ENCODE results near the gene MYO15A. TPM values are rescaled to one million over a fixed set of nuclear protein-coding genes. Genes with fewer than 3 reads are reported as not detected.
A peak's percentile ranks its signal among the peaks of the same experiment; 100 is the strongest.
"Not testable (repeated sequence)": the region's sequence is repeated elsewhere in the genome, so short reads cannot be mapped to it uniquely, and the experiment has no call there.

MYO15A gene
- total and polyA plus RNA-seq, 5 experiments from 2014 or later, result 0.13 to 2.0 (median 0.46) TPM

- peaks cover 43 to 91% (median 69%) of the 10 kb centered on the region in 4 donors for H3K4me1 Mint-ChIP-seq
- H3K9me3 Mint-ChIP-seq, result no peaks in the 10 kb centered on the region
- H3K36me3 Mint-ChIP-seq, result peaks cover 0 to 85% (median 6%) of the 10 kb centered on the region in 3 donors
- H3K27me3 Mint-ChIP-seq, result no peaks in the 10 kb centered on the region
- no peak for ATAC-seq
- POLR2A ChIA-PET, result interaction anchor here (0.6 to 1.7 kb wide), 2 partner anchors 16 to 168 kb away, joined by 5 to 7 read pairs; partner anchors contain the start of gene ALKBH5
- H3K27ac Mint-ChIP-seq, result peak overlapping the region in 7 of 10 donors; percentile 2 to 84 (median 74)
- DNase-seq, result no peak
- peak overlapping the region in 2 of 10 donors; percentile 34 to 50 for H3K4me3 Mint-ChIP-seq
Measured at GRCh38 chr17:18198530-18198929, 90.0 kb downstream of the MYO15A start.

DNA sequence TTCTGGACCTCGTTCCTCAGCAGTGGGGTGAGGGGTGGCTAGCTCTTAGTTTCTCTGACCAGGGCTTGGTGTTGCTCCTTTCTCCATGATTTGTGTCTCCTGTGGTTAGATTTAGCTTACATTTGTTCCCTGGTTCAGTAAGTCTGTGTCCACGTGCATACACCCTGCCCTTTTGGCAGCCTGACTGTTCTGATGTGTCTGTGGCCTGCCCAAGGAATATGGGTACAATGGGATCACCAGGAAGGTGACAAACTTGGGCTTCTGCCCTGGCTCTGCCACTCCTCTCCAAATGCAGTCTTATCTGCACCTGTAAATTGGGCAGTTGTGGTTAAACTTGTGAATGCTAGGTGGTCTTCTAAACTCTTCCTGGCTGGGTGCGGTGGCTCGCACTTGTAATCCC lies 92.6 kb downstream of the MYO15A start:
- Mint-ChIP-seq H3K27ac (peak overlapping the region in 4 of 10 donors; percentile 21 to 74 (median 69)), H3K4me3 (peak overlapping the region in 1 of 10 donors; percentile 14), H3K27me3 (no peaks in the 10 kb centered on the region), H3K9me3 (no peaks in the 10 kb centered on the region), H3K36me3 (peaks cover 0 to 84% (median 6%) of the 10 kb centered on the region in 3 donors), H3K4me1 (peaks cover 33 to 75% (median 49%) of the 10 kb centered on the region in 4 donors)
- POLR2A ChIA-PET, result interaction anchor here (0.6 kb wide), 1 partner anchor 506 kb away, joined by 4 read pairs; no protein-coding TSS in a partner anchor
- DNase-seq (no peak), ATAC-seq (no peak)

DNA sequence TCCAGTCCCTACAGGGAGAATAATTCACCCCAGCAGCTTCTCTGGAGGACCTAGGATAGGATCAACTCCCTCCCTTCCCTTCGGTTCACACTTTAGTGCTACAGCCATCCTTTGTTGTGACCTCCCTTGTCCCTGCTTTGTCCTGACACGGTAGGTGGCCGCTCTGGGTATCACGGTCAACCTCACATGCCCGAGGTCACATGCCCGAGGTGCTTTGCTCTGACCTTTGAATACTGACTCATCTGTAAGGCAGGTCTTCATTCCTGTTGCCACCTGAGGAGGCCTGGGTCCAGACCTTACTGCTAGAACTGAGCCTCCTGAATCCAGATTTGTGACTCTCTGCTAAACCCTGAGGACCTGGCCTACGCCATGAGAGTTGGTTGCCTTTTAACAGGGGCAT lies 94.8 kb downstream of the MYO15A start:
- Mint-ChIP-seq H3K27me3 (no peaks in the 10 kb centered on the region), H3K4me3 (no peak overlapping the region), H3K27ac (peak overlapping the region in 3 of 10 donors; percentile 79 to 89 (median 79)), H3K36me3 (peaks cover 0 to 83% (median 8%) of the 10 kb centered on the region in 3 donors), H3K9me3 (no peaks in the 10 kb centered on the region), H3K4me1 (peaks cover 22 to 54% (median 32%) of the 10 kb centered on the region in 4 donors)
- DNase-seq (no peak), ATAC-seq (no peak)
- POLR2A ChIA-PET, result no interaction called here

DNA sequence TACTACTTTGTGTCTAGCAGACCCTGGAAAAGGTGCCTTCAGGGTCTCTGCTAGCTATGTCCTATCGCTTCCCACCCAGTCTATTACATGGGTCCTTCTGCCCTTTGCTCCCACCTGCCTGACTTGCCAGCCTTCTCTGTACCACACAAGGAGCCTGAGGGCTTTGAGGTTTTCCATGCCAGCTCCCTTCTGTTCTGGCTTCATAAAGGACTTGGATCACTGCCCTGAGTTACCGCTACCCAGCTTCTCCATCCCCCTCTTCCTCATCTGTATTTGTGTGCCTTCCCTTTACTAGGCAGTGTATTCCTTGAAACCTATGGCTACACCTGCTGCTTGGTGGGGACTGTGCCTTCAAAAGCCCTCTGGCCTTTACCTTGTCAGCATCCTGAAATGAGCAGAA lies 97.3 kb downstream of the MYO15A start:
- Mint-ChIP-seq H3K4me3 (no peak overlapping the region), H3K27ac (peak overlapping the region in 7 of 10 donors; percentile 12 to 75 (median 41)), H3K27me3 (no peaks in the 10 kb centered on the region), H3K4me1 (peaks cover 6 to 28% (median 13%) of the 10 kb centered on the region in 4 donors), H3K9me3 (no peaks in the 10 kb centered on the region), H3K36me3 (peaks cover 0 to 86% (median 10%) of the 10 kb centered on the region in 3 donors)
- POLR2A ChIA-PET, result no interaction called here
- ATAC-seq (no peak), DNase-seq (no peak)

DNA sequence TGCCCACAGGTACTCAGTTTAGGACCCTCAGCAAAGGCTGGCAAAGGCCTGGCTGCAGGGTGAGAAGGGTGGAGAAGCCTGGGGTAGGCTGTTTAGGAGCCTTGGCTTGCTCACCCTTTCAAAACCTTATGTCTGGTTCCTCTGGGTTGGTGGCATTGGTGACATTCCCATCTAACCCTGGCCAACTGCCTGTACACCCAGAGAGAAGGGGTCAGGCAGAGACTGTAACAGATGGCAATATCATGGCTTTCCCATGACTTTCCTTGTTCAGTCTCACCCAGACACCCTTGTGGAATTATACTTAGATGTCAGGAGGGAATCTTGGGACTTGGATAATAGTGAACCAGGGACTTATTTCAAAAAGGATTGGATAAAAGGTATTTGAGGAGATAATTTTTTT lies 98.4 kb downstream of the MYO15A start:
- ATAC-seq (no peak), DNase-seq (no peak)
- Mint-ChIP-seq H3K27ac (peak overlapping the region in 1 of 10 donors; percentile 40), H3K4me3 (no peak overlapping the region), H3K4me1 (peaks cover 2 to 17% (median 9%) of the 10 kb centered on the region in 4 donors), H3K9me3 (no peaks in the 10 kb centered on the region), H3K27me3 (no peaks in the 10 kb centered on the region), H3K36me3 (peaks cover 0 to 87% (median 10%) of the 10 kb centered on the region in 3 donors)
- POLR2A ChIA-PET, result interaction anchor here (0.7 kb wide), 1 partner anchor 22 kb away, joined by 5 read pairs; no protein-coding TSS in a partner anchor

GRCh38 chr17:18208092-18208491 lies 99.5 kb downstream of the MYO15A start:
- H3K4me3 Mint-ChIP-seq, result no peak overlapping the region
- peaks cover 0 to 82% (median 10%) of the 10 kb centered on the region in 3 donors for H3K36me3 Mint-ChIP-seq
- H3K4me1 Mint-ChIP-seq, result peaks cover 2 to 15% (median 6%) of the 10 kb centered on the region in 4 donors
- peak overlapping the region in 1 of 10 donors; percentile 80 for H3K27ac Mint-ChIP-seq
- H3K9me3 Mint-ChIP-seq, result no peaks in the 10 kb centered on the region
- DNase-seq, result no peak
- no peak for ATAC-seq
- no peaks in the 10 kb centered on the region for H3K27me3 Mint-ChIP-seq
- POLR2A ChIA-PET, result no interaction called here

GRCh38 chr17:18213666-18214270 lies 105.2 kb downstream of the MYO15A start:
- POLR2A ChIA-PET, result interaction anchor here (0.6 kb wide), 1 partner anchor 107 kb away, joined by 4 read pairs; no protein-coding TSS in a partner anchor
- Mint-ChIP-seq H3K4me1 (peaks cover 0 to 7% (median 3%) of the 10 kb centered on the region in 4 donors), H3K27ac (peak overlapping the region in 2 of 10 donors; percentile 81 to 88), H3K4me3 (no peak overlapping the region), H3K9me3 (no peaks in the 10 kb centered on the region), H3K36me3 (peaks cover 0 to 29% (median 4%) of the 10 kb centered on the region in 3 donors), H3K27me3 (no peaks in the 10 kb centered on the region)
- DNase-seq, result no peak
- no peak for ATAC-seq

GRCh38 chr17:18216906-18217305 lies 108.3 kb downstream of the MYO15A start:
- not testable (repeated sequence) for H3K4me1 Mint-ChIP-seq, ATAC-seq, DNase-seq, H3K36me3 Mint-ChIP-seq, H3K9me3 Mint-ChIP-seq, H3K4me3 Mint-ChIP-seq, H3K27me3 Mint-ChIP-seq
- H3K27ac Mint-ChIP-seq, result peak overlapping the region in 1 of 10 donors; percentile 43
- POLR2A ChIA-PET, result interaction anchor here (1.3 kb wide), 1 partner anchor 99 kb away, joined by 4 read pairs; no protein-coding TSS in a partner anchor

- Mint-ChIP-seq H3K27ac (peak overlapping the region in 3 of 10 donors; percentile 37 to 63 (median 59)), H3K4me1 (peaks cover 0 to 7% (median 2%) of the 10 kb centered on the region in 4 donors), H3K4me3 (no peak overlapping the region), H3K9me3 (no peaks in the 10 kb centered on the region), H3K27me3 (no peaks in the 10 kb centered on the region), H3K36me3 (no peaks in the 10 kb centered on the region)
- ATAC-seq, result peak; percentile 90 to 95
- POLR2A ChIA-PET, result interaction anchor here (0.6 to 1.3 kb wide), 5 partner anchors 29 to 1316 kb away, joined by 3 to 8 read pairs (median 4); partner anchors contain the start of gene SLC47A1
- peak; percentile 50 to 82 (median 66) for DNase-seq
Measured at GRCh38 chr17:18217412-18218015, 109.0 kb downstream of the MYO15A start.

DNA sequence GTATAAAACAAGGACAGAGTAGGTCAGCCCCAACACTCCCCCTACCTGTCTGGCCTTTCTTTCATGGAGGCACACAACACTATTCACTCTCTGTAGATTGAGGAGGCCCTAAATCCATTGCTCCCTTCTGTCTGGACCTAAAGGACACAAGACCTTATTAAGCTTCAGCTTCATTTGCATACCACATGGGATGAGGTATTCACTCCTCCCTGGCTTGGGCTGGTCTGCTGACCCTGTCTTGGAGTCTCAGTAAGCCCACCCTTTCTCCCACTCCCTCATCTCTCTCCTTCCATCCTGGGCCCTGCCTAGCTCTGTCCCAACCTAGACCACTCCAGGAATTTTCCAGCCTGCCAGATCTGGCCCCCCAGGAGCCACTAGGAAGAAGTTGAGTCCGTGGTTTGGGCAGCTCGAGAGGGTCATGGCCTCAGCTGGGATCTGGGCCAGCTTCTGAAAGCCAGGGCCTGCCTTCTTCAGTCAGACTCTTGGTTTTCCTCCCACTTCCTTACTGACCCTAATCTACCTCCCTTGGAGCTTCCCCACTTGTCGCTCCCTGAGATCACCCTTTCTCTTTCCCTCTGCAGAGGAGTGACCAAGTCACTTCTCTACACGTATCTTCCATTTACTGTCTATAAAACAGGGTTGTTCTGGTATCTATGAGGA lies 110.3 kb downstream of the MYO15A start:
- ATAC-seq (no peak), DNase-seq (no peak)
- Mint-ChIP-seq H3K36me3 (no peaks in the 10 kb centered on the region), H3K27me3 (no peaks in the 10 kb centered on the region), H3K4me1 (peaks cover 0 to 7% (median 2%) of the 10 kb centered on the region in 4 donors), H3K27ac (no peak overlapping the region), H3K9me3 (no peaks in the 10 kb centered on the region), H3K4me3 (no peak overlapping the region)
- POLR2A ChIA-PET, result interaction anchor here (0.8 kb wide), 1 partner anchor 31 kb away, joined by 3 read pairs; no protein-coding TSS in a partner anchor

GRCh38 chr17:18224053-18224386 lies 115.5 kb downstream of the MYO15A start:
- POLR2A ChIA-PET, result interaction anchor here (1.2 kb wide), 1 partner anchor 40 kb away, joined by 6 read pairs; the partner anchor contains the start of gene ALKBH5
- H3K9me3 Mint-ChIP-seq, result no peaks in the 10 kb centered on the region
- no peak overlapping the region for H3K4me3 Mint-ChIP-seq

DNA sequence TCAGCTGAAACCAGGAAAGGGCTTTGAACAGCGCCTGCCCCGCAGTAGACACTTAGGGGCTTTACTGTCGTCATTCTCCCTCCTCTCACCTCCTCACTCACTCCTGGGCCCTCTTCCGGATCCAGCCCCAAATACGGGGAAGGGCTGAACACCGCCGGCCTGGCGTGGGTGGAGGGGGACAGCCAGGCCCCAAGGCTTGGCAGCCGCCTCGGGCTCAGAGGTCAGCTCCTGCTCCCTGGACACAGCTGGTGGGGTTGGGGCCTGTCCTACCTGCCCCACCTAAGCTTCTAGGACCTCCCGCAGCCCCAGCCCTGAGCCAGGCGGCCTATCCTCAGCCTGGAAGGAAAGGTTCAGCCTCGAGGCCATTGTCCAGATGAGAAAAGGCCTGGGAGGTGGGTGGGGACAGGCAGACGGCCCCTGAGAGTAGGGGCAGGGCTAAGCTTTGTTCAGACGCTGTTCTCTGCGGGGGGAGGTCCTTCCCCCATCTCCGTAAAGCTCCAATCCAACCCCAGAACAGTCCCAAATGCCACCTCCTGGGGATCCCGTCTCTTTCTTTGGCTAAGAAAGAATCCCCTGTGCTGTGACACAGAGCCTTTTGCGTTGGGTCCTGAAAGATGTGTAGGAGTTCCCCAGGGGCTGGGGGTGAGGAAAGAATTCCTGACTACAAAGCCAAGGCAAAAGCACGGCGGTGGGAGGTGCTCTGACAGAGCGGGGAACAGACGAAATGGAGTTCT lies 116.0 kb downstream of the MYO15A start:
- peaks cover 15 to 37% (median 28%) of the 10 kb centered on the region in 4 donors for H3K4me1 Mint-ChIP-seq
- POLR2A ChIA-PET, result interaction anchor here (1.2 to 1.5 kb wide), 2 partner anchors 41 to 90 kb away, joined by 3 to 6 read pairs; partner anchors contain the start of genes ALKBH5, SMCR8 and TOP3A
- peak overlapping the region in 4 of 10 donors; percentile 9 to 73 (median 57) for H3K27ac Mint-ChIP-seq
- peak overlapping the region; percentile 37 to 87 (median 68) for H3K4me3 Mint-ChIP-seq
- no peaks in the 10 kb centered on the region for H3K9me3 Mint-ChIP-seq
- no peaks in the 10 kb centered on the region for H3K27me3 Mint-ChIP-seq
- peak in 1 of 10 donors; percentile 64 for DNase-seq
- H3K36me3 Mint-ChIP-seq, result peaks cover 0 to 3% (median 0%) of the 10 kb centered on the region in 3 donors
- ATAC-seq, result no peak

More at GRCh38 chr17:18224053-18224386, 115.5 kb downstream of the MYO15A start:
- no peak for DNase-seq
- Mint-ChIP-seq H3K4me1 (peaks cover 15 to 33% (median 28%) of the 10 kb centered on the region in 4 donors), H3K36me3 (peaks cover 0 to 3% (median 0%) of the 10 kb centered on the region in 3 donors), H3K27ac (no peak overlapping the region), H3K27me3 (no peaks in the 10 kb centered on the region)
- no peak for ATAC-seq

Data from naive thymus-derived CD8-positive, alpha-beta T cell (primary cell).